IMR-90 (cell line): Measurements from ENCODE around the gene AGAP2.
A peak's percentile ranks its signal among the peaks of the same experiment; 100 is the strongest.

Experiments used
- CEBPB ChIP-seq: IDR thresholded peaks from 2 replicates; pipeline ENCODE4 v1.6.1; 2012; ENCODE audit warnings: low read depth, low read length, improper control_type of control experiment
- MAZ ChIP-seq: IDR thresholded peaks from 2 replicates; pipeline ENCODE4 v1.6.1; 2012; ENCODE audit warnings: low read depth, mild to moderate bottlenecking, low read length, improper control_type of control experiment, moderate library complexity, borderline replicate concordance
- POLR2A ChIP-seq: IDR thresholded peaks from 2 replicates; pipeline ENCODE4 v1.6.1; 2012; ENCODE audit warnings: mild to moderate bottlenecking, low read depth, low read length
- RAD21 ChIP-seq: IDR thresholded peaks from 2 replicates; pipeline ENCODE4 v1.6.1; 2012; ENCODE audit warnings: low read length, improper control_type of control experiment
- SMC3 ChIP-seq: fragments of 150-350 bp; IDR thresholded peaks from 2 replicates; pipeline ENCODE4 v1.6.1; 2016; ENCODE audit warnings: low read depth, mild to moderate bottlenecking, antibody characterized with exemption, low read length, moderate library complexity
- TF ChIP-seq, protein P1 (sequence below): conservative IDR thresholded peaks from 2 replicates; pipeline ENCODE4 v1.5.1; 2012; ENCODE audit warnings: mild to moderate bottlenecking, low read depth, low read length, improper control_type of control experiment

- TF ChIP-seq, protein P1, sequence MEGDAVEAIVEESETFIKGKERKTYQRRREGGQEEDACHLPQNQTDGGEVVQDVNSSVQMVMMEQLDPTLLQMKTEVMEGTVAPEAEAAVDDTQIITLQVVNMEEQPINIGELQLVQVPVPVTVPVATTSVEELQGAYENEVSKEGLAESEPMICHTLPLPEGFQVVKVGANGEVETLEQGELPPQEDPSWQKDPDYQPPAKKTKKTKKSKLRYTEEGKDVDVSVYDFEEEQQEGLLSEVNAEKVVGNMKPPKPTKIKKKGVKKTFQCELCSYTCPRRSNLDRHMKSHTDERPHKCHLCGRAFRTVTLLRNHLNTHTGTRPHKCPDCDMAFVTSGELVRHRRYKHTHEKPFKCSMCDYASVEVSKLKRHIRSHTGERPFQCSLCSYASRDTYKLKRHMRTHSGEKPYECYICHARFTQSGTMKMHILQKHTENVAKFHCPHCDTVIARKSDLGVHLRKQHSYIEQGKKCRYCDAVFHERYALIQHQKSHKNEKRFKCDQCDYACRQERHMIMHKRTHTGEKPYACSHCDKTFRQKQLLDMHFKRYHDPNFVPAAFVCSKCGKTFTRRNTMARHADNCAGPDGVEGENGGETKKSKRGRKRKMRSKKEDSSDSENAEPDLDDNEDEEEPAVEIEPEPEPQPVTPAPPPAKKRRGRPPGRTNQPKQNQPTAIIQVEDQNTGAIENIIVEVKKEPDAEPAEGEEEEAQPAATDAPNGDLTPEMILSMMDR: 0 out of 2 replicates have a peak, but pooled peaks have one; percentile 2
- TF ChIP-seq SMC3 (no peak), POLR2A (no peak), CEBPB (no peak), RAD21 (no peak), MAZ (no peak)
Measured at GRCh38 chr12:57741844-57742738, 3.5 kb upstream of the AGAP2 start.
